Duodenal mucosa (tissue), 2 donors: ENCODE measurements around the gene GRID2.
"Not testable (repeated sequence)": the region's sequence is repeated elsewhere in the genome, so short reads cannot be mapped to it uniquely, and the experiment has no call there.

Source experiments
- H3K27ac ChIP-seq: one replicate; pipeline ENCODE4 v1.7.0; 2013; ENCODE audit warnings: low read depth, low read length
- H3K27me3 ChIP-seq, 2 donors: one replicate each; pipeline ENCODE4 v1.7.0; 2013; ENCODE audit warnings: low read length in 2 of 2, control low read depth in 1 of 2; ENCODE audit not compliant: insufficient read depth in 2 of 2, control insufficient read depth in 1 of 2
- H3K36me3 ChIP-seq, 2 donors: one replicate each; pipeline ENCODE4 v1.7.0; 2013; ENCODE audit warnings: low read length in 2 of 2, control low read depth in 1 of 2; ENCODE audit not compliant: insufficient read depth in 2 of 2, control insufficient read depth in 1 of 2
- H3K4me1 ChIP-seq, 2 donors: one replicate each; pipeline ENCODE4 v1.7.0; 2013; ENCODE audit warnings: low read length in 2 of 2, control low read depth in 1 of 2; ENCODE audit not compliant: insufficient read depth in 2 of 2, control insufficient read depth in 1 of 2
- H3K4me3 ChIP-seq, 2 donors: one replicate each; pipeline ENCODE4 v1.7.0; 2013; ENCODE audit warnings: low read length in 2 of 2, low read depth in 1 of 2
- H3K9ac ChIP-seq, 2 donors: one replicate each; pipeline ENCODE4 v1.7.0; 2013; ENCODE audit warnings: low read length in 2 of 2, low read depth in 1 of 2
- H3K9me3 ChIP-seq, 2 donors: one replicate each; pipeline ENCODE4 v1.7.0; 2013; ENCODE audit warnings: low read length in 2 of 2, control low read depth in 1 of 2; ENCODE audit not compliant: control insufficient read depth in 1 of 2

GRID2 gene

GRCh38 chr4:93289241-93289640 lies 985.5 kb downstream of the GRID2 start:
- H3K4me1 ChIP-seq, result no peaks in the 10 kb centered on the region
- H3K9ac ChIP-seq, result no peak overlapping the region
- no peaks in the 10 kb centered on the region for H3K36me3 ChIP-seq
- no peaks in the 10 kb centered on the region for H3K27me3 ChIP-seq
- H3K9me3 ChIP-seq, result no peaks in the 10 kb centered on the region
- no peak overlapping the region for H3K27ac ChIP-seq
- no peak overlapping the region for H3K4me3 ChIP-seq

GRCh38 chr4:93289831-93290230 lies 986.1 kb downstream of the GRID2 start:
- no peak overlapping the region for H3K27ac ChIP-seq
- H3K9ac ChIP-seq, result no peak overlapping the region
- H3K36me3 ChIP-seq, result no peaks in the 10 kb centered on the region
- H3K9me3 ChIP-seq, result no peaks in the 10 kb centered on the region
- no peak overlapping the region for H3K4me3 ChIP-seq
- no peaks in the 10 kb centered on the region for H3K27me3 ChIP-seq
- no peaks in the 10 kb centered on the region for H3K4me1 ChIP-seq

GRCh38 chr4:93299118-93299517 lies 995.4 kb downstream of the GRID2 start:
- no peak overlapping the region for H3K4me3 ChIP-seq
- no peaks in the 10 kb centered on the region for H3K27me3 ChIP-seq
- H3K4me1 ChIP-seq, result no peaks in the 10 kb centered on the region
- no peak overlapping the region for H3K9ac ChIP-seq
- no peak overlapping the region for H3K27ac ChIP-seq
- H3K9me3 ChIP-seq, result no peaks in the 10 kb centered on the region
- no peaks in the 10 kb centered on the region for H3K36me3 ChIP-seq

GRCh38 chr4:93300780-93301555 lies 997.2 kb downstream of the GRID2 start:
- H3K9me3 ChIP-seq, H3K4me3 ChIP-seq, H3K27ac ChIP-seq, H3K36me3 ChIP-seq, H3K4me1 ChIP-seq, H3K9ac ChIP-seq, H3K27me3 ChIP-seq: not testable (repeated sequence)

- H3K4me3 ChIP-seq, result no peak overlapping the region
- no peaks in the 10 kb centered on the region for H3K27me3 ChIP-seq
- no peaks in the 10 kb centered on the region for H3K4me1 ChIP-seq
- H3K27ac ChIP-seq, result no peak overlapping the region
- H3K36me3 ChIP-seq, result no peaks in the 10 kb centered on the region
- no peaks in the 10 kb centered on the region for H3K9me3 ChIP-seq
- no peak overlapping the region for H3K9ac ChIP-seq
These were observed 998.5 kb downstream of the GRID2 start for GRCh38 chr4:93302310-93302709.

GRCh38 chr4:93303440-93303839 lies 999.7 kb downstream of the GRID2 start:
- Histone ChIP-seq H3K27me3 (no peaks in the 10 kb centered on the region), H3K36me3 (no peaks in the 10 kb centered on the region), H3K4me3 (no peak overlapping the region), H3K9me3 (no peaks in the 10 kb centered on the region), H3K4me1 (no peaks in the 10 kb centered on the region), H3K27ac (no peak overlapping the region), H3K9ac (no peak overlapping the region)

- H3K27me3 ChIP-seq, result no peaks in the 10 kb centered on the region
- no peak overlapping the region for H3K9ac ChIP-seq
These were observed 1008.5 kb downstream of the GRID2 start for GRCh38 chr4:93312299-93312698.

GRCh38 chr4:93313197-93313596 lies 1009.4 kb downstream of the GRID2 start:
- Histone ChIP-seq H3K27me3 (no peaks in the 10 kb centered on the region), H3K27ac (no peak overlapping the region), H3K36me3 (no peaks in the 10 kb centered on the region), H3K9me3 (no peaks in the 10 kb centered on the region), H3K4me1 (no peaks in the 10 kb centered on the region), H3K9ac (no peak overlapping the region), H3K4me3 (no peak overlapping the region)

More at GRCh38 chr4:93312299-93312698, 1008.5 kb downstream of the GRID2 start:
- Histone ChIP-seq H3K9me3 (no peaks in the 10 kb centered on the region), H3K27ac (no peak overlapping the region), H3K36me3 (no peaks in the 10 kb centered on the region), H3K4me1 (no peaks in the 10 kb centered on the region), H3K4me3 (no peak overlapping the region)

- Histone ChIP-seq H3K4me1 (no peaks in the 10 kb centered on the region), H3K4me3 (no peak overlapping the region), H3K36me3 (no peaks in the 10 kb centered on the region), H3K27ac (no peak overlapping the region), H3K9me3 (no peaks in the 10 kb centered on the region), H3K9ac (no peak overlapping the region), H3K27me3 (no peaks in the 10 kb centered on the region)
These were observed 1013.3 kb downstream of the GRID2 start for GRCh38 chr4:93317057-93317456.

GRCh38 chr4:93317561-93317960 lies 1013.8 kb downstream of the GRID2 start:
- H3K9me3 ChIP-seq, result no peaks in the 10 kb centered on the region
- H3K36me3 ChIP-seq, result no peaks in the 10 kb centered on the region
- no peak overlapping the region for H3K9ac ChIP-seq
- no peak overlapping the region for H3K4me3 ChIP-seq
- H3K4me1 ChIP-seq, result no peaks in the 10 kb centered on the region
- H3K27ac ChIP-seq, result no peak overlapping the region
- H3K27me3 ChIP-seq, result no peaks in the 10 kb centered on the region
